Activated CD4-positive, CD25-positive, alpha-beta regulatory T cell (primary cell): ENCODE measurements around the gene ARVCF.

Source experiments
- DNase-seq, 4 experiments: peaks; one replicate each; lab custom pipeline; 2025; lab: John Stamatoyannopoulos, UW

The ARVCF gene

DNA sequence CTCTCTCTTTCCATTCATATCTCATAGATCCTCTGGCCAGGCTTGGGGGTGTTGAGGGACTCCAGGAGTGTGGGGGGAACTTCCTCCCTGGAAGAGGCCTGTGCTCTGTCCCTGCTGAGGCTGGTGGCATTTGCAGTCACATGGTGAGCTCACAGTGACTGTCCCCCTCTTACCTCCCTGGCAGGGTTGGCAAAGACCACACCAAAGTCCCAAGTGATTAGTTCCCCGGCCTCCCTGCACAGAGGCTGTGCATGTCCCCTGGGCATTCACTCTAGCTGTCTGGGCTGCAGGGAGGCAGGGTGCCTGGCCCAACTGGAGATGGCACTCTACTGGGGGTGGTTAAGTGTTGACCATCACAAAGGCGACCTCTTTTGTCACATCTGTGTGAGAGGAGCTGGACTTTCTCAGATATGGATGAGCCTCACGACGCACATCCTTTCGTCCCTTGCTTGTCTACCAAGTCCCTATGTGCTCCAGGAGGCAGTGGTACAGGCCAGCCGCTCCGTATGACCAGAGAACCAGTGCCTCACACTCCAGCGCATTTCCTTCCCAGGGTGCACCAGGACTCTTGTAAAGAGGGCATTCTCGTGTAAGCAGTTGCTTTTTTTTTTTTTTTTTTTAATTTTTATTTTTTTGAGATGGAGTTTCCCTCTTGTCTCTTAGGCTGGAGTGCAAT, 13.1 kb upstream of the ARVCF start:
- DNase-seq = no peak

GRCh38 chr22:20028855-20029549, 12.4 kb upstream of the ARVCF start:
- DNase-seq = no peak

DNA sequence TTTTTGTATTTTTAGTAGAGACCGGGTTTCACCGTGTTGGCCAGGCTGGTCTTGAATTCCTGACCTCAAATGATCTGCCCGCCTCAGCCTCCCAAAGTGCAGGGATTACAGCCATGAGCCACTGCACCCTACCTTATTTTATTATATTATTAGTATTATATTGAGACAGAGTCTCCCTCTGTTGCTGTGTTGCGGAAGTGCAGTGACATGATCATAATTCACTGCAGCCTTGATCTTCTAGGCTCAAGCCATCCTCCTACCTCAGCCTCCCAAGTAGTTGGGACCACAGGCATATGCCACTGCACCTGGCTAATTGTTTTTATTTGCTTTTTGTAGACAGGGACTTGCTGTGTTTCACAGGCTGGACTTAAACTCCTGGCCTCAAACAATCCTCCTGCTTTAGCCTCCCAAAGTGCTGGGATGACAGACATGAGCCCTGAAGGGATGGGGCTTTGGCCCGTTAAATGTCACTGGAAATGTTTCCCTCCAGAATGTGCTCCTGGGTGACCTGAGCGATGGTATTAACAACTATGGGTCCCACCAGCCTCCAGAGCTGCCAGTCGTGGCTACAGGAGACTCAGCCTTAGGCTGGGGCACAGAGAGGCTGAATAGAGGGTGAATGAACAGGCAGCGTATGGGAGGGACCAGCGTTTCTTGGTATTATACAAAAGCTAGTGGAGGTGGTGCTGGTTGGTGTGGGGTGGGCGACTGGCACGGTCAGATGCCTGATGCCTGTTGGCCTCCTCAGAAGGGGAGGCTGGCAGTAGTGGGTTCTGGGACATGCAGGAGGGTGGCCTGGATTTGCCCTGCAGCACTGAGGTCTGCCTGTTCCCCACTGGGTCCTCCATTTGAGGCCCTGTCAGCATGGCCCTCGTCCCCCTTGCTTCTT, 11.6 kb upstream of the ARVCF start:
- no peak for DNase-seq

GRCh38 chr22:20026996-20027601, 10.5 kb upstream of the ARVCF start:
- no peak for DNase-seq

DNA sequence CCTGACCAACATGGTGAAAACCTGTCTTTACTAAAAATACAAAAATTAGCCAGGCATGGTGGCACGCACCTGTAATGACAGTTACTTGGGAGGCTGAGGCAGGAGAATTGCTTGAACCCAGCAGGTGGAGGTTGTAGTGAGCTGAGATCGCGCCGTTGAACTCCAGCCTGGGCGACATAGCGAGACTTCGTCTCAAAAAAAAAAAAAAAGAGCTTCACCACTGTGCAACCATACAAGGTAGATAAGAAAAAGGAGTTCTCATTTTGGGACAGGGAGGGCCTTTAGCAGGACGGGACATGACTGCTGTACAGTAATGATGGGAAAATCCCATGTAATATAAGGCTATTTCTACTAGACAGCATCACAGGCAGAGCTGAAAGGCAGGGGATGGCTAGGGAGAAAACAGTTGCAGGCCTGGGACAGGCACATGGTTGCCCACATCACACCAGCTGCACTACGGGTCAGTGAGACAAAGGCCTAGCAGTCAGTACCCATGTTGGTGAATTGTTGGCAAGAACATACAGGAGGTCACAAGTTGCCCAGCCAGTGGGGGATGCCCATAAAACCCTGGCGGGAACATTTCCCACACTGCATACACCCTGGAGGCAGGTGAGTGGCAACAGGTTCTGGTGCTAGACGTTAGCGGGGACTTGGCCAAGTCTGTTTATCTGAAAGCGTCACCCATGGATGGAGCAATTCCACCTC, 9.7 kb upstream of the ARVCF start:
- no peak for DNase-seq

DNA sequence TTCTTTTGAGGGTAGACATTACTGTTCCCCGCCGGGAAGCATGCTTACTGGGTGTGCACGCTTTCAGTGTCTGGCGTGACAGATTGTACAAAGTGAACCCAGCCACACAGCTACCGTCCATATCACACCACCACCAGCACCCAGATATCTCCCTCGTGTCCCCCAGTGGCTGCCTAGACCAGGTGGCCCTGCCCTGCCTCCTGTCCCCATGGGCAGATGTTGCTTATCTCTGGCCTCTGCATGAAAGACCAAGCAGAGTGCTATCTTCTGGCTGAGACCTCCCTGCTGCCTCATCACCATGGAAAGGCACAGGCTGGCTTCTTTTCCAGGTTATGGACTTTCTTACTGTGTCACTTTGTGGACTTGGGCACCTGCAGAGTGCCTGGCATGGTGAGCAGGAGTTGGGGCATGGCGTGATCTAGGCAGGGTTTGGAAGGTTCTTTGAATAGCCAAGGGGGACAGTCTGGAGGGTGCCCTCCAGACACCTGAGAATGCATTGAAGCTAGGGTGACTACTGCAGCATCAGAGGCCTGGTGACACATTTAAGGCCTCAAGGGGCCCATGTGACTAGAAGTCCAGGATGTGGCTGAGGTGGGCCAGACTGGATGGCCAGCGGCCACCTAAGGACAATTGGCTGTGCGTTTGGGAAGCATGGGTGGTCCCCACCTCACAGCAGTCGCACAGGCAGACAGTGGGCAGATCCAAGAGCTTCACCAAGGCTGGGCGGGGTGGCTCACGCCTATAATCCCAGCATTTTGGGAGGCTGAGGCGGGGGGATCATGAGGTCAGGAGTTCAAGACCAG, 9.0 kb upstream of the ARVCF start:
- DNase-seq = no peak

DNA sequence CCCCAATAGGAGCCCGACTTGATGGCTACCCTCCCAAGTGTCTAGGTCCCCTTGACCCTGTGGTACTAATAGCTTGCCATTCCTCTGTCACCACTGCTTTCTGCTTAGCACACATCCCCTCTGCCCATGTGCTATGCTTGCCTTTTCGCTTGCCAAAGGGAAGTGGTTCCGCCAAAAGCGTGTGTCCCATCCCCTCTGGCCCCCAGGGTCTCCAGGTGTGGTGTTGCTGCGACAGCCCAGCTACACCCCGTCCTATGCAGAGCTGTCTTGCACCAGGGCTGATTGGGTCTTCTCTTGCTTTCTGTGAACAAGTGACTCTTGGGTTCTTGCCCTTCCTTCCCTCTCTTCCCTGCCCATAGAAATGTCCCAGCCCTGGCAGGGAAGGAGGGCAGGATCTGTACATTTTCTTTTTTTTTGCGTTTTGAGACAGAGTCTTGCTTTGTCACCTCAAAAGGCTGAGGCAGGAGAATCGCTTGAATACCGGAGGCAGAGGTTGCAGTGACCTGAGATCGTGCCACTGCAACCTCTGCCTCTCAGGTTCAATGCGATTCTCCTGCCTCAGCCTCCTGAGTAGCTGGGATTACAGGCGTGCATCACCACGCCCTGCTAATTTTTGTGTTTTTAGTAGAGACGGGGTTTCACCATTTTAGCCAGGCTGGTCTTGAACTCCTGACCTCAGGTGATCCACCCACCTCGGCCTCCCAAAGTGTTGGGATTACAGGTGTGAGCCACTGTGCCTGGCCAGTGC, 8.2 kb upstream of the ARVCF start:
- no peak for DNase-seq

- no peak for DNase-seq
These were observed 7.6 kb upstream of the ARVCF start for GRCh38 chr22:20024225-20024624.

DNA sequence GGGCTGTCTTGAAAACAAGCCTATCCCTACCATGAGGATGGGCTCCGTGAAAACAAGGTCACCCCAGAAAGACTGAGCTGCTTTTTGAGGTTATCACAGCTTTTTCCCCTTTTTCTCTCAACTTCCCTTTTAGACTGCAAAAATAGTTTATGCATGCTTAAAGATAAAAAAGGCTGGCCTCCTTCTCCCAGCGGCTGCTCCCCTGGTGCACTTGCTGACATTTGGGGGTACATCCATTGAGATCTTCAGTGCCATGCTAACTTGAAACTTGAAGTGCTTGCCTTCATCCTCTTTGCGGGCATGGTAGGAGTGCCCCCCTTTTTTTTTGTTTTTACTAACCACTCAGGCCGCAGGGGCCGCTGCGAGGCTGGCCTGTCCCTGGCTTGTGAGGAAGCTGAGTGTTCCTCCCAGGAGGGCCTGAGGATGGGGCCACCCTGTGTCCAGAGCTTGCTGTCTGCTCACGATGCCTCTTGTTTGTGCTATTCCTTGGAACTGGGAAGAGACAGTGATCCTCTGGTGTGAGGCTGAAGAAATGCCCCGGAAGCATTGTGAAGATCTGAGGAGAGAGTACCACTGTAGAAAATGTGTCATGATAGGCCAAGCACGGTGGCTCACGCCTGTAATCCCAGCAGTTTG, 6.5 kb upstream of the ARVCF start:
- no peak for DNase-seq

GRCh38 chr22:20022231-20022977, 5.8 kb upstream of the ARVCF start:
- DNase-seq = no peak

GRCh38 chr22:20021196-20022181, 4.9 kb upstream of the ARVCF start:
- no peak for DNase-seq

DNA sequence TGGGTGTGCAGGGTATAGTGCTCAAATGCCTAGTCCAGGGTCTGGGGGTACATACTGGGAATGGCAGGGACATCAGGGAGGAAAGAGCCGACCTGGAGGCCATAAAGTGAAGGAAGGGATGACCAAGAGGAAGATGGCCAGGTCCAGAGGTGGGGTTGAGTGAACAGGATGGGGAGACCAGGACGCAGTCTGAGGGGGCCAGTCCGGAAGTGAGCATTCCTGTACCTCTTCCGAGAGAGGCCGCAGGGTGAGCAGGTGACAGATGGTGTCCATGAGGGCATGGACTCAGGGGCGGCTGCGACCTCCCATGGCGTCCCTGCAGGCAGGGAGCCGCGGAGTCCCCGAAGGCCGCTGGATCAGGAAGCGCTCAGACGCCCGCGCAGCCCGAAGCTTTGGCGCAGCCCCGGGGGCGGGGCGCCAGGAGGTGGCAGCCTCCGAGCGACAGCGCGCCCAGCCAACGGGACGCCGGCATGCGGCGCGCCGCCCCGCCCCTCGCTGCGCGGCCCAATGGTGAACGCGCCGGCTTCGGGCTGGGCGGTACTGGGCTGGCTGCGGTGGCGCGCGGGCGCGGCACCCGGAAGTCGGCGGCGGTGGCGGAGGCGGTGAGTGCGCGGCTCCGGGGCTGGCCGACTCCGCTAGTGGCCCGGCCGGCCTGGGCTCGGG, 4.0 kb upstream of the ARVCF start, which contains the start of gene TANGO2:
Gene TANGO2 (plus strand): TSS at position 578 of the 663 bp plus-strand sequence. CDS start 15,689 bp downstream, outside the sequence.
- DNase-seq = peak; percentile 79 to 92 (median 86)

GRCh38 chr22:20019661-20020532, 3.3 kb upstream of the ARVCF start:
- no peak for DNase-seq

DNA sequence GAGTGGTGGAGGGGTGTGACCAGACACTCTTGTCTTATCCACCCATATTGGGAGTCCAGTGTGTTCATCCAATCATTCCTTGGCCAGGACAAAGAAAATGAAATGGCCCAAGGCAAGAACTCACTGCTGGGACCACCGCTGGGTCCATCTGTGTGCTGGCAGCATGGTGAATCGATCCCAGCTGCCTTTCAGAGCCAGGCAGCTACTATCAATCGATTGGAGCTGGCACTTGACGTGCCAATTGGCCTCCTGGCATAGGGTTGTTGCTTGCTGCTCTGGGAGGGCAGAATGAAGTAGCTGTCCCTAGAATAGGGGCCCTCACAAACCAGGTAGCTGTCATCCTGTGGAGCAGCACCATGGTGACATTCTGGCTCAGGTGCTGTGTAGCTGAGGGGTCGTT, 1.4 kb upstream of the ARVCF start:
- DNase-seq = no peak

DNA sequence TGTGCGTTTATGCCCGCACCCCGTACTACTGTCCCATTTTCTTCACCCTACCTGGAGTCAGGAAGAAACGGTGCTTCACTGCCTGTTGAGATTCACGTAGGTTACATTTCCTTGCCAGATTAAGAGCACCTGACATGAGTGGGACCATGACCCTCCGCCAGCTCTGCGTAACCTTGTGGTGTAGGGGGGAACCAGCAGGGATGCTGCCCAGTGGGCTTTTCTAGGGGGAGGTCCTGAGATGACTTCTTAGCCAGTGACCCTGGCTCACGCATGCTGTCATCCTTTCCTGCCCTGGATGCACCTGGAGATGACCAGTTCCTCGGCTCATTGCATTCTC, 967 bp upstream of the ARVCF start:
- no peak for DNase-seq
